Measurements from ENCODE around the gene TMEM119.
"Not testable (repeated sequence)": the region's sequence is repeated elsewhere in the genome, so short reads cannot be mapped to it uniquely, and the experiment has no call there.

The TMEM119 gene

GRCh38 chr12:108563136-108563803, 34.6 kb downstream of the TMEM119 start:
- peak; percentile 97 for DNase-seq

- peak; percentile 100 for DNase-seq
Measured at GRCh38 chr12:108562348-108563135, 35.3 kb downstream of the TMEM119 start, which contains the start of gene ISCU. Gene ISCU (plus strand): TSS chr12:108562596. CDS start chr12:108562623, 27 bp downstream.

- DNase-seq: peak; percentile 87
Measured at GRCh38 chr12:108561852-108562347, 36.0 kb downstream of the TMEM119 start.

- DNase-seq: peak; percentile 97
Measured at GRCh38 chr12:108560752-108561719, 36.8 kb downstream of the TMEM119 start, which contains the start of gene SART3. Gene SART3 (minus strand): TSS chr12:108561173. CDS start chr12:108561154, 19 bp downstream.

- no peak for DNase-seq
Measured at GRCh38 chr12:108560321-108560721, 37.6 kb downstream of the TMEM119 start.

GRCh38 chr12:108559748-108560147, 38.1 kb downstream of the TMEM119 start:
- DNase-seq: peak; percentile 20

- no peak for DNase-seq
Measured at GRCh38 chr12:108559007-108559655, 38.8 kb downstream of the TMEM119 start.

GRCh38 chr12:108555383-108555782, 42.5 kb downstream of the TMEM119 start:
- not testable (repeated sequence) for DNase-seq

- no peak for DNase-seq
Measured at GRCh38 chr12:108553799-108554198, 44.1 kb downstream of the TMEM119 start.

- no peak for DNase-seq
Measured at GRCh38 chr12:108551535-108551934, 46.3 kb downstream of the TMEM119 start.

GRCh38 chr12:108548954-108549521, 48.8 kb downstream of the TMEM119 start:
- DNase-seq: no peak

- no peak for DNase-seq
Measured at GRCh38 chr12:108547686-108548085, 50.2 kb downstream of the TMEM119 start.

- no peak for DNase-seq
Measured at GRCh38 chr12:108543652-108544051, 54.2 kb downstream of the TMEM119 start.

- DNase-seq: no peak
Measured at GRCh38 chr12:108542320-108542719, 55.6 kb downstream of the TMEM119 start.
